GM19463 (cell line): ENCODE results near the gene TICAM1.
"Not testable (repeated sequence)": the region's sequence is repeated elsewhere in the genome, so short reads cannot be mapped to it uniquely, and the experiment has no call there.

ENCODE experiments used
- ATAC-seq: cut with Tn5 transposase; IDR thresholded peaks from one replicate; pipeline ENCODE4 v1.9.1; 2021; ENCODE audit warnings: mild to moderate bottlenecking, moderate library complexity; ENCODE audit not compliant: unreplicated experiment

Gene TICAM1

GRCh38 chr19:4807188-4807587, 24.3 kb downstream of the TICAM1 start:
- no peak for ATAC-seq

DNA sequence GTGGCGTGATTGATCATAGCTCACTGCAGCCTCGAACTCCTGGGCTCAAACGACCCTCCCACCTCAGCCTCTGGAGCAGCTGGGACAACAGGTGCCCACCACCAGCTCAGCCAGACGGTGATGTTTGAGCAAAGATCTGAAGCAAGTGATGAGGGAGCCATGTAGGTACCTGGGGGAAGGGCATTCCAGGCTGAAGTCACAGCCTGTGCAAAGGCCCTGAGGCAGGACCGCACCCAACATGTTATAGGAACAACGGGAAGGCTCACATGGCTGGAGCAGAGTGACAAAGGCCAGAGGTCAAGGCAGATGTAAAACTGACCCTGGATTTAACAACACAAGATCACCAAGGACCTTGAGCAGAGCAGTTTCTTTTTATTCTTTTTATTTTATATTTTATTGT, 25.1 kb downstream of the TICAM1 start:
- no peak for ATAC-seq

GRCh38 chr19:4805140-4805539, 26.4 kb downstream of the TICAM1 start:
- ATAC-seq = not testable (repeated sequence)

DNA sequence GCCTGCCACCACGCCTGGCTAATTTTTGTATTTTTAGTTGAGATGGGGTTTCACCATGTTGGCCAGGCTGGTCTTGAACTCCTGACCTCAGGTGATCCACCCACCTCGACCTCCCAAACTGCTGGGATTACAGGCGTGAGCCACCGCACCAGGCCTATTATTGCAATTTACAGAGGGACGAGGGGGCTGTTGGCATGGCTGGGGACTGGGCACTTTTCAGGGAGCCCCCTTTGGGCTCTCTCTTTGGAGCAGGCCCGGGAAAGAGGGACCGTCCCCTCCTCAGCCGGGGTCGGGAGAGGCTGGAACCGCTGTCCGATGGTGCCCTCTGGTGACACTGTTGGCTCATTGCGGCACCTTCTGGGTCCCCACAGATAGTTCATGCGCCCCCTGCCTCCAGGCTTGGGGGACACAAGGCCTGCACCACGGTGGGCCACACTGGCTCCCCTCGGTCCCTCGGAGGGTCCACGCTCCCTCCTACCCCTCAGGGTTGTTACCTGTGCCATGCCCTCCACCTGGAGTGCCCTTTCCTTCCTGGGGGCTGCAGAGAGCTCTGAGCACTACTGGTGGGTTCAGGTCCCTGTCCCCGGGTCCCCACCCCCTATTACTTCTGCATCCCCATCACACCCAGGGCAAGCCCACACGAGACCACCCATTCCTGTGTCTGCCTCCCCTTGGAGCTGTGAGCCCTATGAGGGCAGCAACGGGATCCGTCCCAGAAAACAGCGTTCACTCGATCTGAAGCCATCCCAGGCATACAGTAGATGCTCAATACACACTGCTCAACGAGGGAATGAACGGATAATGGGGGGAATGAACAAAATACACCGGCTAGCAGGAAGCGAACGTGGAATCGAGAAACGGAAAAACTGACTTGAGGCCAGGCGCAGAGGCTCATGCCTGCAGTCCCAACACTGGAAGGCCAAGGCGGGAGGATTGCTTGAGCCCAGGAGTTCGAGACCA, 27.5 kb downstream of the TICAM1 start:
- ATAC-seq = no peak

DNA sequence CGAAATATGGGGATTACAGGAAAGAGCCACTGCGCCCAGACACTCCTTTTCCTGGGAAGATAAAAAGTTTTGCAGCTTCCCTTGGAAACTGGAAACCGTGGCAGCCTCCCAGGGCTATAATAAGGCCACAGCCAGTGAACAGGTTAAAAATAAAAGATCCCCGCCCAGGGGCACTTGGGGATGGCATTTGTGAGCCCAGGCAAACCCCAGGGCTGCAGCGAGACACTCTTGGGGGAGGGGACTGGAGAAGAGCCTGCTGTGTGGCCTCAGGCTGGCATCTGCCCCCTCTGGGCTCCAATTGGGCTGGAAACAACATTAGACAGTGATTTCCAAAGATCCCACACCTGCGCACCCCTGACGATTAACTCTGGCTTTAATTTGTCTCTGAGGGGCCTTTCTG, 28.8 kb downstream of the TICAM1 start:
- ATAC-seq = no peak

- no peak for ATAC-seq
Measured at GRCh38 chr19:4801085-4801619, 30.4 kb downstream of the TICAM1 start.

GRCh38 chr19:4800591-4801081, 30.9 kb downstream of the TICAM1 start:
- no peak for ATAC-seq

DNA sequence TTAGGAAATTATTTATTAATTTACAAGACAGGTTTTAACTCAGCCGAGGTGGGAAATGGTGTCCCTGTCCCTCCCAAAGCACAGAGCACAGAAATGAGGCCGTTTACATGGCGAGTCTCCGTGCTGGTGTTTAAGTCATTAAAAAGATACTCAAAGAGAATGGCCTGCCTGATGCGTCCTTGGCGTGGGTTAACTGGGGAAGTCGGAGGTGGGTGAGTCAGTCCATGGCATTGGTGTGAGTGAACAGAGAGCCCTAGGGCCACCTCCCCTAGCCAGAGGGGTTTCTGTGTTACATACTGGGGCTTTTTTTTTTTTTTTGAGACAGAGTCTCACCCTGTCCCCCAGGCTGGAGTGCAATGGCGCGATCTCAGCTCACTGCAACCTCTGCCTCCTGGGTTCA, 36.1 kb downstream of the TICAM1 start:
- ATAC-seq = no peak

- ATAC-seq = no peak
Measured at GRCh38 chr19:4794971-4795370, 36.5 kb downstream of the TICAM1 start.

- not testable (repeated sequence) for ATAC-seq
Measured at GRCh38 chr19:4793278-4793677, 38.2 kb downstream of the TICAM1 start.

- not testable (repeated sequence) for ATAC-seq
Measured at GRCh38 chr19:4792866-4793195, 38.7 kb downstream of the TICAM1 start.

DNA sequence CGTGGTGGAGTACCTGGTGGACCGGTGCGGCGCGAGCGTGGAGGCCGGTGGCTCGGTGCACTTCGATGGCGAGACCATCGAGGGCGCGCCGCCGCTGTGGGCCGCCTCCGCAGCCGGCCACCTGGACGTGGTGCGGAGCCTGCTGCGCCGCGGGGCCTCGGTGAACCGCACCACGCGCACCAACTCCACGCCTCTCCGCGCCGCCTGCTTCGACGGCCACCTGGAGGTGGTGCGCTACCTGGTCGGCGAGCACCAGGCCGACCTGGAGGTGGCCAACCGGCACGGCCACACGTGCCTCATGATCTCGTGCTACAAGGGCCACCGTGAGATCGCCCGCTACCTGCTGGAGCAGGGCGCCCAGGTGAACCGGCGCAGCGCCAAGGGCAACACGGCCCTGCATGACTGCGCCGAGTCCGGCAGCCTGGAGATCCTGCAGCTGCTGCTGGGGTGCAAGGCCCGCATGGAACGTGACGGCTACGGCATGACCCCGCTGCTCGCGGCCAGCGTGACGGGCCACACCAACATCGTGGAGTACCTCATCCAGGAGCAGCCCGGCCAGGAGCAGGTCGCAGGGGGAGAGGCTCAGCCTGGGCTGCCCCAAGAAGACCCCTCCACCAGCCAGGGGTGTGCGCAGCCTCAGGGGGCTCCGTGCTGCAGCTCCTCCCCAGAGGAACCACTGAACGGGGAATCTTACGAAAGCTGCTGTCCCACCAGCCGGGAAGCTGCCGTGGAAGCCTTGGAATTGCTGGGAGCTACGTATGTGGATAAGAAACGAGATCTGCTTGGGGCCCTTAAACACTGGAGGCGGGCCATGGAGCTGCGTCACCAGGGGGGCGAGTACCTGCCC, 39.3 kb downstream of the TICAM1 start:
- not testable (repeated sequence) for ATAC-seq

DNA sequence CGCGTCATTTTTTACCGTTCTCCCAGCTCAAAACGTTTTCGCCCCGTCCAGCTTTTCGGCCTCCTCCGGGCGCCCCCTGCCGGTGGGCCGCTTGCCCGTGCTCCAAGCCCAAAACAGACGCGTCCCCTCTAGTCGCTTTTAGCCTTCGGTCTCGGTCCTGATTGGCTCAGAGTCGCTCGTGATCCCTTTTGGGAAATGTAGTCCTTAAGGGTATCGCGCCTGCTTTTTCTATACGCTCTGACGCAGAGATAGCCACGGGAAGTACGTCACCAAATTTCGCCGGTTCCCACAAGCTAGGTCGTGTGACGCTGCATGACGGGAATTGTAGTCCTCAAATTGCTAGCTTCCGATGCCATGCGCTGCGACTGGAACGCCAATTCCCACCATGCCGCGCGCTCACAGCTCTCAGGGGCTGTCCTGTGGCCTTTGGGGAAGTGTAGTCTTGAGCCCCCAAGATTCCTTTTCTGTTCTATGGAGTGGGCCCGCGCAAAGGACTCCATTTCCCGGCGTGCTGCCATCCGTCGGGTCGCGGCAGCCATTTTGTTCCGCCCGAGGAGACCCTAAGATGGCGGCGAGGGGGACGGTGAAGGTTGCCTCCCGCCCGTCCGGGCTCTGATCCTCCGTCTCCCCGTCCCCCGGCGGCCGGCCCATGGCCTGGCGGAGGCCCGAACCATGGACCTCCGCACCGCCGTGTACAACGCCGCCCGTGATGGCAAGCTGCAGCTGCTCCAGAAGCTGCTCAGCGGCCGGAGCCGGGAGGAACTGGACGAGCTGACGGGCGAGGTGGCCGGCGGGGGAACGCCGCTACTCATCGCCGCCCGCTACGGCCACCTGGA, 40.1 kb downstream of the TICAM1 start, which contains the start of gene FEM1A:
Gene FEM1A (plus strand): TSS at position 552 of the 836 bp plus-strand sequence. CDS start 121 bp downstream, at position 673.
- peak; percentile 88 for ATAC-seq

DNA sequence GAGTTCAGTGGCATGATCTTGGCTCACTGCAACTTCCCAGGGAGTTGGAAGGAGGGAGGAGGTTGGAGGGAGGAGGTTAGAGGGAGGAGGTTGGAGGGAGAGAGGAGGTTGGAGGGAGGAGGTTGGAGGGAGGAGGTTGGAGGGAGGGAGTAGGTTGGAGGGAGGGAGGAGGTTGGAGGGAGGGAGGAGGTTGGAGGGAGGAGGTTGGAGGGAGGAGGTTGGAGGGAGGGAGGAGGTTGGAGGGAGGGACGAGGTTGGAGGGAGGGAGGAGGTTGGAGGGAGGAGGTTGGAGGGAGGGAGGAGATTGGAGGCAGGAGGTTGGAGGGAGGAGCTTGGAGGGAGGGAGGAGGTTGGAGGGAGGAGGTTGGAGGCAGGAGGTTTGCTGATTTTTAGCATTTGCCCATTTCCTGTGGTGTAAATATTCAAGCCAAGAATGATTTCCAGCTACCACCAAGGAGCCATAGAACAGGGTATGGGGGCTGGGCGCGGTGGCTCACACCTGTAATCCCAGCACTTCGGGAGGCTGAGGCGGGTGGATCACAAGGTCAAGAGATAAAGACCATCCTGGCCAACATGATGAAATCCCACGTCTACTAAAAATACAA, 45.0 kb downstream of the TICAM1 start:
- ATAC-seq = not testable (repeated sequence)

- no peak for ATAC-seq
Measured at GRCh38 chr19:4781801-4782200, 49.7 kb downstream of the TICAM1 start.

- no peak for ATAC-seq
Measured at GRCh38 chr19:4780860-4781259, 50.7 kb downstream of the TICAM1 start.

- ATAC-seq = not testable (repeated sequence)
Measured at GRCh38 chr19:4778124-4778523, 53.4 kb downstream of the TICAM1 start.

- no peak for ATAC-seq
Measured at GRCh38 chr19:4776436-4777211, 54.9 kb downstream of the TICAM1 start.

DNA sequence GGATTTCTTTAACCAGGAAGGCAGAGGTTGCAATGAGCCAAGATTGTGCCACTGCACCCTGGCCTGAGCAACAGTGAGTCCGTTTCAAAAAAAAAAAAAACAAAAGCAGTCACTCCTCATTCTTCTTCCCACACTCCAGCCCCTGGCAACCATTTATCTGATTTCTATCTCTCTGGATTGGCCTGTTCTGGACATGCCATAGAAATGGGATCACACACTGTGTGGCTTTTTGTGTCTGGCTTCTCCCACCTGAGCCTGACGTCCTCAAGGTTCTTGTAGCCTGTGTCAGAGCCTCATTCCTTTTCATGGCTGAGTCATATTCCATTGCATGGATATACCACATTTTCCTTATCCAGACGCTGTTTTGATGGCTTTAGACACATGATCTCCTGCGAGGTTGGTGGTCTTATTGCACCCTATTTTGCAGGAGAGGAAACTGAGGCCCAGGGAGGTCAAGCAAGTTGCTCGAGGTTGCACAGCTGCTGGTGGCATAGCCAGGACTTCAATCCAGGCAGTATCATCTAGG, 55.8 kb downstream of the TICAM1 start:
- no peak for ATAC-seq
